Upper lobe of left lung (tissue), 4 donors: ENCODE data around the gene CRIP3.

Experiments
- CTCF ChIP-seq, 6 experiments: fragments of 450-650 bp in 4 of 6; fragments of 200-600 bp in 2 of 6; sonication (generic) in 2 of 6; IDR thresholded peaks; one replicate each; pipeline ENCODE4 v1.5.1; 2016 to 2019; ENCODE audit warnings: antibody characterized with exemption in 6 of 6
- EP300 ChIP-seq, 4 donors: sonication (generic); formaldehyde crosslinking; IDR thresholded peaks; one replicate each; pipeline ENCODE4 v1.5.1; 2017; ENCODE audit warnings: antibody characterized with exemption in 4 of 4, control low read depth in 2 of 4
- POLR2A ChIP-seq, 4 donors: fragments of 450-650 bp; IDR thresholded peaks; one replicate each; pipeline ENCODE4 v1.5.1; 2016 to 2017; ENCODE audit warnings: antibody characterized with exemption in 4 of 4, mild to moderate bottlenecking in 2 of 4
- POLR2AphosphoS5 ChIP-seq, 2 donors: sonication (generic); formaldehyde crosslinking; IDR thresholded peaks; one replicate each; pipeline ENCODE4 v1.5.1; 2017; ENCODE audit warnings: antibody characterized with exemption in 2 of 2

DNA sequence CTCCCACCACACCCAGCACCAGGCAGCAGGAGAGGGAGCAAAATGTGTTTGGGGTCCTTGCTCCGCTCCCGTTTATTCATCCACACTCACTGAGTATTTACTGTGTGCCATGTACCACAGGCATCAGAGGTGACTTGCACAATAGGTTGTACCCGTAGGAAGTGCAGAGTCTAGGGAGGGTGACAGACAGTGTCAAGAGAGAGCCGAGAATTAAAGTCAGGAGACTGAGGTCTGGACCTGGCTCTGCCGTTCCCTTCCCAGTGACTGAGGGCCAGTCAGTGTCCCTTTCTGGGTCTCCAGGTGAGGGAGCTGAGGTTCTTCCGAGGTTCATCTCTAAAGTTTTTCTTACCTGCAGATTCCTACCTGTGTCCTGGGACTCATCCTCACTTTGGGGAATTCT lies 43.1 kb downstream of the CRIP3 start:
- TF ChIP-seq EP300 (IDR thresholded peaks at IDR 0.05) (no peak), CTCF (IDR thresholded peaks at IDR 0.05) (no peak), POLR2AphosphoS5 (IDR thresholded peaks at IDR 0.05) (no peak), POLR2A (IDR thresholded peaks at IDR 0.05) (no peak)
